Heart left ventricle (tissue), 13 donors: ENCODE results near the gene RALGAPA2.

Experiments used
- CTCF ChIP-seq, 12 donors: fragments of 200-600 bp; sonication (generic) in 4 of 12; IDR thresholded peaks; one replicate each; pipeline versions ENCODE4 v1.5.0 to v1.8.0; 2018 to 2022; ENCODE audit warnings: antibody characterized with exemption in 12 of 12, mild to moderate bottlenecking in 5 of 12
- POLR2A ChIP-seq, 2 donors: fragments of 450-650 bp; IDR thresholded peaks; one replicate each; pipeline ENCODE4 v1.6.1; 2017; ENCODE audit warnings: antibody characterized with exemption in 2 of 2, mild to moderate bottlenecking in 2 of 2, moderate library complexity in 2 of 2
- donor health status: ischemic (EF 13 %, LVEDD 7.1; RV severe dilation, severe dysfunction).
- donor health status: DM: no; HTN: yes; CAD: no.
- donor health status: DM: no; HTN: no; CAD: no.
- donor health status: ischemic (EF 25% LVEDD 6.9; RV normal size, moderate dysfunction).
- donor health status: ischemic (EF 25% LVEDD 5.7; RV mildly dilated, moderate dysfunction).
- donor health status: ischemic (EF 35%, LVEDD 5.7; RV mildly dilated, moderate dysfunction).
- donor health status: nonischemic (EF 11% LVEDD 7.7; RV severe dilation, severe dysfunction).
- donor health status: DM: yes; HTN: yes; CAD: no.
- donor health status: PGD.
- donor health status: ischemic (EF 29% LVEDD 5.4; RV normal size, mild dysfunction).
- donor health status: nonischemic (EF 23%, LVEDD 6.1; RV moderate dilation, normal function).

DNA sequence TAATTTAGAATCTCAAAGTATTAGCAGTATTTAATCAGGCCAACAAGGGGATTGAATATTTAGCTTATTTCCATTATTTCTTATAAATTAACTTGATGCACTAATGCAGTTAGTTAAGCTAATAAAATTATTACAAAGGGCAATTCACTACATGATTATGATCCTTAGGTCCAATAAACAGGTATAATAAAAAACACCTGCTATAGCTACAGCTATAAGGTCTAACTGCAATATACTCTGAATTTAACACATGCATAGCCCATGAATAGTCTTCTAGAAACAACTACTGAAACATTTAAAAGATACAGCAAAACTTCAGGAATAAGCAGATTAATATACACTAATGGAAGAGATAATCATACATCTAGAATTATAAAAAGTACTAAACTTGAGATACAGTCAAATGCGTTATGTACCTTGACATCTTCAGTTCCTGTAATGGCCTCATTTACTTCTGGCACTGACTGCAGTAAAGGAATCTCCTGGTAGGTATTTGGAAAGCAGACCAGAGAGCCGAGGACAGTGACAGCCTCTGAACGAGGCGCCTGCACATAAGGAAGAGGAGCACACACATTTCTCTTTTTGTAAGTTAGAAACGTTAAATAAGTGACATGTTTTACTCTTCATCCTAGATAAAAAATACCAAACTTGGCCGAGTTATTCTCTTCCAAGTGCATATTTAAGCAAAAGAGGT is 176.1 kb downstream of the RALGAPA2 start:
- TF ChIP-seq POLR2A (IDR thresholded peaks at IDR 0.05) (no peak), CTCF (IDR thresholded peaks at IDR 0.05) (no peak)
